Stimulated activated CD4-positive, alpha-beta T cell treated with anti-CD3 and anti-CD28 coated beads, Interleukin-4, amount 100 ng/mL, for 4 hours (primary cell): ENCODE measurements around the gene GDF11.

Experiments used
- DNase-seq, 2 experiments: peaks; one replicate each; pipeline ENCODE4 v3.0.0-alpha.2; 2020

The GDF11 gene

GRCh38 chr12:55724226-55724939, 18.5 kb upstream of the GDF11 start:
- peak; percentile 51 to 58 for DNase-seq

- no peak for DNase-seq
These were observed 18.0 kb upstream of the GDF11 start for GRCh38 chr12:55724940-55725309.

GRCh38 chr12:55725556-55725955, 17.4 kb upstream of the GDF11 start:
- no peak for DNase-seq

GRCh38 chr12:55726971-55727370, 16.0 kb upstream of the GDF11 start:
- no peak for DNase-seq

- no peak for DNase-seq
These were observed 15.2 kb upstream of the GDF11 start for GRCh38 chr12:55727643-55728185.

GRCh38 chr12:55728186-55728938, 14.6 kb upstream of the GDF11 start:
- peak in 1 of 2 experiments; percentile 40 for DNase-seq

- peak; percentile 75 for DNase-seq
These were observed 13.7 kb upstream of the GDF11 start, which contains the start of gene CD63 for GRCh38 chr12:55728939-55729818. TSS of gene CD63 (minus strand) at chr12:55729009. CDS start at chr12:55728341, 668 bp downstream.

- DNase-seq = no peak
These were observed 12.8 kb upstream of the GDF11 start for GRCh38 chr12:55729819-55730818.

GRCh38 chr12:55732288-55732687, 10.6 kb upstream of the GDF11 start:
- no peak for DNase-seq

GRCh38 chr12:55733021-55733555, 9.8 kb upstream of the GDF11 start:
- DNase-seq = no peak

GRCh38 chr12:55733858-55734257, 9.1 kb upstream of the GDF11 start:
- no peak for DNase-seq

- no peak for DNase-seq
These were observed 8.3 kb upstream of the GDF11 start for GRCh38 chr12:55734595-55734994.

GRCh38 chr12:55736076-55736475, 6.8 kb upstream of the GDF11 start:
- no peak for DNase-seq

GRCh38 chr12:55736780-55737580, 5.9 kb upstream of the GDF11 start:
- DNase-seq = peak; percentile 41 to 48

GRCh38 chr12:55737581-55738122, 5.3 kb upstream of the GDF11 start:
- DNase-seq = no peak

- peak; percentile 69 to 72 for DNase-seq
These were observed 4.5 kb upstream of the GDF11 start for GRCh38 chr12:55738123-55739024.

- DNase-seq = no peak
These were observed 3.9 kb upstream of the GDF11 start for GRCh38 chr12:55739025-55739378.

GRCh38 chr12:55741931-55742680, 816 bp upstream of the GDF11 start:
- DNase-seq = no peak
